Measurements from ENCODE around the gene GRM5. TPM values are rescaled to one million over a fixed set of nuclear protein-coding genes. Genes with fewer than 3 reads are reported as not detected.
"Not testable (repeated sequence)": the region's sequence is repeated elsewhere in the genome, so short reads cannot be mapped to it uniquely, and the experiment has no call there.

GRM5 gene
- total RNA-seq = 1 to 10 TPM in 1 of 4 donors, under 1 TPM in 2, not detected in 1; under 0.01 to 1.8 (median under 0.01) TPM

DNA sequence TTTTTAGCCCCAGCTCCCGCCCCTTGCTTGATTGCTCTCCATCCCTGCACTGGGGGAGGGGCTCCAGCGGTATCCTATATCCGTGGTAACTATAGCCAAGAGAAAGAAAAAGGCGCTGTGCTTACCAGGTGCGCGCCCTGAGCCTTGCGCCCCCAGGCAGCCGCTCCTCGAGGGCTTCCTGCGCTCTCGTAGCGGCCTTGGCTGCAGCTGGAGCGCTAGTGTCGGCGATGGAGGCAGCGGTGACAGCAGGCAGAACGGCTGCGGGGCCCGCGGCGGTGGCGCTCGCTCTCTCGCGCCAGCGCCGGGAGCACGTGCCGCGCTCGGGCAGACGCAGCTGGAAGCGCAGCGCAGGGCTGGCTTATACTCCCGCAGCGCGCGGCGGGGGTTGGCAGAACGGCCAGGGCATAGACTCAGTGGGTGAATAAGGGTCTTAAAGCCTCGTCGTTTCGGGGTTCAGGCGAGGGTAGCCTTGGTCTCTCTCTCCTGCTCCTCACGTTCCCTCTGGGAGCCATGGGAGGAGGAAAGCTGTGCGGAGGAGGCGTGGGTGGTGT is at the start of gene GRM5:
Gene GRM5 (minus strand): TSS at position 332 of the 551 bp plus-strand sequence. CDS start 18,110 bp downstream, outside the sequence.
- 1 to 3% methylated on average over 28 to 47 of the region's 47 CpGs for WGBS, 2 donors
- H3K4me1 ChIP-seq; H3K36me3 ChIP-seq; H3K27ac ChIP-seq; DNase-seq (ENCODE audit: low spot score in 2 of 2); H3K9me3 ChIP-seq; H3K4me3 ChIP-seq: not testable (repeated sequence)
- peaks cover 0 to 32% of the 10 kb centered on the region in 2 donors for H3K27me3 ChIP-seq

GRCh38 chr11:89097956-89098355 is 32.2 kb upstream of the GRM5 start:
- H3K9me3 ChIP-seq, H3K27ac ChIP-seq, H3K36me3 ChIP-seq, H3K27me3 ChIP-seq, H3K4me3 ChIP-seq, H3K4me1 ChIP-seq: not testable (repeated sequence)
- peak in 1 of 2 donors; percentile 16 for DNase-seq (ENCODE audit: low spot score in 2 of 2)
- 85 to 91% methylated on average over 1 of the region's 1 CpG for WGBS, 2 donors
- peak; percentile 41 to 69 (median 64) for TF ChIP-seq CTCF (IDR thresholded peaks at IDR 0.05)

DNA sequence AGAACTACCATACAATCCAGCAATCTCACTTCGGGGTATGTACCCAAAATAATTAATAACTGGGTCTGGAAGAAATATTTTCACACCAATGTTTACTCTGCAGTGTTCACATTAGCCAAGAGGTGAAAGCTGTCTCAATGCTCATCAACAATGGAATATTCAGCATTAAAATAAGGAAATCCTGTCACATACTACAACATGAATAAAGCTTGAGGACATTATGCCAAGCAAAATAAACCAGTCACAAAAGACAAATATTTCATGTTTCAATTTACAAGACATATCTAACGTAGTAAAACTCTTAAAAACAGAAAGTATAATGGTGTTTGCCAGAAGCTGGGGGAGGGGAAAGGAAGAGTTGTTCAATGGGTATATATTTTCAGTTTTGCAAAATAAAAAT is 28.0 kb upstream of the GRM5 start:
- H3K9me3 ChIP-seq; DNase-seq (ENCODE audit: low spot score in 2 of 2); H3K4me1 ChIP-seq; H3K36me3 ChIP-seq; H3K4me3 ChIP-seq; H3K27me3 ChIP-seq; H3K27ac ChIP-seq: not testable (repeated sequence)
- 39 to 43% methylated on average over 2 of the region's 2 CpGs for WGBS, 2 donors

DNA sequence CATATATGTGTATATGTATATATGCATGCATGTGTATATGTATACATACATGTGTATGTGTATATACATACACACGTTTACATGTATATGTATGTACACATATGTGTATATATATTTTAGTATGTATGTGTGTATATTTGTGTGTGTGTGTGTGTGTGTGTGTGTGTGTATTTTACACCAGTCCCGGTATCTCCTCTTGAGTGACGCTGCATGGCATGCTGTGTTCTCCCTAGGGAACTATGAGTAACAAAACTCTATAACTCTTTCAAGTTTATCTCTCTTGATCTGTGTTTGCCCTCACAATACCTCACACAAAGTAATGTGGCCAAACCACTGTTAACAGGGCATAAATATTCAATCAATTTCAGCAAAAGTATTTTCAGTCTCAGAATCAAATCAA is 19.2 kb upstream of the GRM5 start:
- DNase-seq (ENCODE audit: low spot score in 2 of 2); H3K4me1 ChIP-seq; H3K27me3 ChIP-seq; H3K36me3 ChIP-seq; H3K4me3 ChIP-seq; H3K27ac ChIP-seq; H3K9me3 ChIP-seq: not testable (repeated sequence)
- WGBS, 2 donors = 79 to 80% methylated on average over 3 of the region's 3 CpGs

- not testable (repeated sequence) for H3K27ac ChIP-seq; DNase-seq (ENCODE audit: low spot score in 2 of 2); H3K4me1 ChIP-seq; H3K9me3 ChIP-seq; H3K36me3 ChIP-seq; H3K4me3 ChIP-seq; H3K27me3 ChIP-seq
- 65 to 70% methylated on average over 1 of the region's 1 CpG for WGBS, 2 donors
Measured at GRCh38 chr11:89070911-89071310, 5.1 kb upstream of the GRM5 start.

GRCh38 chr11:89067264-89067663 is 1.5 kb upstream of the GRM5 start:
- no peak for DNase-seq (ENCODE audit: low spot score in 2 of 2)
- peaks cover 0 to 32% of the 10 kb centered on the region in 2 donors for H3K27me3 ChIP-seq
- no peak overlapping the region for H3K4me3 ChIP-seq
- peaks cover 0 to 8% (median 0%) of the 10 kb centered on the region in 4 donors for H3K4me1 ChIP-seq
- no peak overlapping the region for H3K27ac ChIP-seq
- no peaks in the 10 kb centered on the region for H3K9me3 ChIP-seq
- H3K36me3 ChIP-seq = no peaks in the 10 kb centered on the region
- no peak for TF ChIP-seq POLR2A (IDR thresholded peaks at IDR 0.05)
- TF ChIP-seq EP300 (IDR thresholded peaks at IDR 0.05) = no peak
- TF ChIP-seq CTCF (IDR thresholded peaks at IDR 0.05) = no peak

GRCh38 chr11:89065066-89065465 is 716 bp downstream of the GRM5 start:
- Histone ChIP-seq H3K9me3 (no peaks in the 10 kb centered on the region), H3K27me3 (peaks cover 0 to 32% of the 10 kb centered on the region in 2 donors), H3K27ac (no peak overlapping the region), H3K36me3 (no peaks in the 10 kb centered on the region), H3K4me3 (no peak overlapping the region), H3K4me1 (peaks cover 0 to 8% (median 0%) of the 10 kb centered on the region in 4 donors)
- no peak for DNase-seq (ENCODE audit: low spot score in 2 of 2)
- no peak for TF ChIP-seq EP300 (IDR thresholded peaks at IDR 0.05)
- TF ChIP-seq CTCF (IDR thresholded peaks at IDR 0.05) = no peak
- TF ChIP-seq POLR2A (IDR thresholded peaks at IDR 0.05) = no peak
- WGBS, 2 donors = 28 to 32% methylated on average over 6 of the region's 6 CpGs

- not testable (repeated sequence) for H3K27ac ChIP-seq; H3K4me1 ChIP-seq; H3K36me3 ChIP-seq; H3K4me3 ChIP-seq; DNase-seq (ENCODE audit: low spot score in 2 of 2); H3K9me3 ChIP-seq
- peaks cover 0 to 32% of the 10 kb centered on the region in 2 donors for H3K27me3 ChIP-seq
- WGBS, 2 donors = 6 to 8% methylated on average over 16 to 17 of the region's 17 CpGs
Measured at GRCh38 chr11:89063481-89063951, 2.3 kb downstream of the GRM5 start.

DNA sequence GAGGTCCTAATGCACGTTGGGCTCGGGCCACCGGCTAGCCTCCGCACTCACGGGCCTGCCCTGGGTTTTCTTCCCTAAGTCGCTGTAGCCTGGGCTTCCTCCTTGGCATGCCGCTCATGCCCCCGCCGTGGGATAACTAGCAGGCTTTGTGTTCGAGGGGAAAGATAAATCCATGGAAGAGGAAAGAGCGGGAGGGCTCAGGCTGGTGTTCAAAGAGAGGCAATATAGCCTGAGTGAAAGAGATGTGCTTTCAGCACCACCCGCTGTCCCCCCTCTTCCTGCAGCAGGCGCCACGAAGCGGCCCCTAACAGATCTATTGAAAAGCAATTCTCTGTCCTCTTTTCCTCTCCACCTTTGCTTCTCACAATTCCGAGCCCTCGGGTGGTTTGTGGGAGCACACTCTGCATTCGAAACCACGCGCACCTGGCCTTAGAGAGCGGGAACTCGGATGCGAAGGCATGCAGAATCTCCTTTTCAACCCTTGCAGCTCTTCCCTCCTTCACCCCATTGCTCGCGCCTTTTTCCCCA is 2.9 kb downstream of the GRM5 start:
- DNase-seq (ENCODE audit: low spot score in 2 of 2); H3K4me3 ChIP-seq; H3K36me3 ChIP-seq; H3K4me1 ChIP-seq; H3K27ac ChIP-seq; H3K9me3 ChIP-seq: not testable (repeated sequence)
- WGBS, 2 donors = 6% methylated on average over 25 of the region's 25 CpGs
- peaks cover 0 to 32% of the 10 kb centered on the region in 2 donors for H3K27me3 ChIP-seq

DNA sequence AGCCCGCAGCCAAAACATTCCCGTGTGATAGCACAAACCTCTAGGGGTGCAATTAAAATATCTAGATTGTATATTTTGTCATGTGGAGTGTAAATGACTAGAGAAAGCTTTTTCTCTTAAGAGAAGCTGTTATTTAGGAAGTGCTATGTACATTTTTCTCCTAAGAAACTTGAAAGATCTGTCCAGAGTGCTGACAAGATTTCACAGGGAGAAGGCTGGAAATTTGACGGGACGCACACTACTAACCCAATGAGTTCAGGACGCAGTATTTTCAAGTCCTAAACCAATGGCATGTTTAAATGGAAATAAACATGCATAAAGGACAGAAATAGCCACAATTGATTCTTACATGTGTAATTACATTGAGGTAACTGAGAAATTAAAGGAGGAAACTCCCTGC is 3.9 kb downstream of the GRM5 start:
- H3K36me3 ChIP-seq; H3K27ac ChIP-seq; DNase-seq (ENCODE audit: low spot score in 2 of 2); H3K4me1 ChIP-seq; H3K4me3 ChIP-seq; H3K9me3 ChIP-seq: not testable (repeated sequence)
- peaks cover 0 to 32% of the 10 kb centered on the region in 2 donors for H3K27me3 ChIP-seq
- WGBS, 2 donors = 31% methylated on average over 5 of the region's 5 CpGs

All from tibial nerve (tissue), 4 donors.